Epithelial cell of esophagus (primary cell): ENCODE data around the gene BABAM2.

ENCODE experiments used
- DNase-seq: peaks from one replicate; pipeline ENCODE4 v3.0.0; 2010; ENCODE audit warnings: low read depth
- H3K4me3 ChIP-seq: 2 replicates; pipeline ENCODE4 v1.5.1; 2011; ENCODE audit warnings: mild to moderate bottlenecking, low read length, control low read depth
- TF ChIP-seq, protein P1 (sequence below): IDR thresholded peaks from 2 replicates; pipeline ENCODE4 v1.5.1; 2011; ENCODE audit warnings: low read depth, mild to moderate bottlenecking, low read length, control low read depth, inconsistent platforms; ENCODE audit not compliant: insufficient read depth; ENCODE audit errors: missing control alignments

BABAM2 gene

DNA sequence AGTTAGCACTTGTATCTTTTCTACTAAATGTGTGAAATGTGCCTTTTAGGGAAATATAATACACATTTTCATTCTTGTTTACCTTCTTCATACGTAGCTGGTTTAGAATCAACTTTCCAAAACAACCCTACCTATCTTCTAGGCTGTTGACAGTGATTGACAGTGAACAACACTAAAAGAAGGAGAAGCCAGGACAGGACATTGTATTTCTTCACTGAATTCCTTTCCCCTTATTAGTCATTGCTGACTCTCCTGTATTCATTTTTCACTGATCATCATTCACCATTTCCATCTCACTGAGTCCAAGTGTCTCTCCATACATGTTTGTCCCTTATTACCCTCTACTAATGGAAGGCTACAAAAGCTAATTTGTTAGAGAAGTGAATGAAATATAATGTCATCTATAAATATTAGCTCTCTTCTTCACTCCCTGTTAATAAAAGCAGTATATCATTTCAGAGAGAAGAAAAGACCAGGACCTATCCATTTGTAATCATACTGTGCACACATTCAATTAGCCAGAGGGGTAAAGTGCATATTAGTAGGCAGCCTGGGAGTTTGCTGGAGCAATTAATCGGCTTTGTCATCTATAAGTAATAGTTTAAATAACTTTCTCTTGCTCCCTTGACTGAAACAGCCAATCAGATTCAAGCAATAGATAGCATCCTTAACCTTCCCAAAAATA, 309.6 kb downstream of the BABAM2 start:
- DNase-seq, result peak; percentile 63
- TF ChIP-seq, protein P1, sequence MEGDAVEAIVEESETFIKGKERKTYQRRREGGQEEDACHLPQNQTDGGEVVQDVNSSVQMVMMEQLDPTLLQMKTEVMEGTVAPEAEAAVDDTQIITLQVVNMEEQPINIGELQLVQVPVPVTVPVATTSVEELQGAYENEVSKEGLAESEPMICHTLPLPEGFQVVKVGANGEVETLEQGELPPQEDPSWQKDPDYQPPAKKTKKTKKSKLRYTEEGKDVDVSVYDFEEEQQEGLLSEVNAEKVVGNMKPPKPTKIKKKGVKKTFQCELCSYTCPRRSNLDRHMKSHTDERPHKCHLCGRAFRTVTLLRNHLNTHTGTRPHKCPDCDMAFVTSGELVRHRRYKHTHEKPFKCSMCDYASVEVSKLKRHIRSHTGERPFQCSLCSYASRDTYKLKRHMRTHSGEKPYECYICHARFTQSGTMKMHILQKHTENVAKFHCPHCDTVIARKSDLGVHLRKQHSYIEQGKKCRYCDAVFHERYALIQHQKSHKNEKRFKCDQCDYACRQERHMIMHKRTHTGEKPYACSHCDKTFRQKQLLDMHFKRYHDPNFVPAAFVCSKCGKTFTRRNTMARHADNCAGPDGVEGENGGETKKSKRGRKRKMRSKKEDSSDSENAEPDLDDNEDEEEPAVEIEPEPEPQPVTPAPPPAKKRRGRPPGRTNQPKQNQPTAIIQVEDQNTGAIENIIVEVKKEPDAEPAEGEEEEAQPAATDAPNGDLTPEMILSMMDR, result no peak

DNA sequence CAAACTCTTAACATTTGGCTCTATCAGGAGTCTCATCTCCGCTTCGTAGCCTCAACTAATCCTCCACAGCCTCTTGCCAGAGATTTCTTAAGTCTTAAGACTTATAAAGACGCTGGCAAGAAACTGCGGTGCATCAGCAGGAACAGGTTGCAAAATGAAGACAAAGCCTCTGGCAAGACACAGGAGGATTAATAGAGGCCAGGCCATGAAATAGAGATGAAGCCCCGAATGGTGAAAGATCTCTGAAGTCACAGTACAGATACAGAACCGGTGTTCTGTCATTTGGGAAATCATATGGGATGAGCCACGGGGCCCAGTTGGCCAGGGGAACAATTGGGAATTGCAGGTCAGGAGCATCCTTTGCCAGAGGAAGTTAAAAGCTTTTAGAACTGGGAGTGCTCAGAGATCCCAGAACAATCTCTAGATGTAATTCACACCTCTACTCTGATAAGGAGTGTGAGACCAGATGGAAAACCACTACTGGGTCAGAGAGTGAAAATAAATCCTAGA, 311.2 kb downstream of the BABAM2 start:
- no peak overlapping the region for H3K4me3 ChIP-seq
- no peak for DNase-seq
- TF ChIP-seq, protein P1, result no peak

More for the DNA sequence above, 309.6 kb downstream of the BABAM2 start:
- no peak overlapping the region for H3K4me3 ChIP-seq

DNA sequence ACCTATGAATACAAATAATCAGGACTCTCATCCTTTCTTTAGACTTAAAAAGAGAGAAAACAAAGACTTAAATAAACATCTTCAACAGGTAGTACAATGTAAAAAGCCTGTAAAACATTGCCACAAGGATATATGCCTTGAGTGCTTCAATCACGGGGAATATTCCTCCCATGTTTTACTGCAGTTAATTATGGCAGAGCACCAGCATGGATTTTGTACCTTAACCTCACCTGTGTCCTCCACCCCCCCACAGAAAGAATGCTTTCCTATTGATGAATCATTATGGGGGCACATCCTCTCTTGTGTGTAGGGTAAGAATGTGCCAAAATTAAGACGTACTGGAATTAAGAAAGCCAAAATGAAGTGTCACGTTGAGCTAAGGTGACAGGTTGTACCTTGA, 312.2 kb downstream of the BABAM2 start:
- H3K4me3 ChIP-seq, result no peak overlapping the region
- TF ChIP-seq, protein P1, result no peak
- no peak for DNase-seq

DNA sequence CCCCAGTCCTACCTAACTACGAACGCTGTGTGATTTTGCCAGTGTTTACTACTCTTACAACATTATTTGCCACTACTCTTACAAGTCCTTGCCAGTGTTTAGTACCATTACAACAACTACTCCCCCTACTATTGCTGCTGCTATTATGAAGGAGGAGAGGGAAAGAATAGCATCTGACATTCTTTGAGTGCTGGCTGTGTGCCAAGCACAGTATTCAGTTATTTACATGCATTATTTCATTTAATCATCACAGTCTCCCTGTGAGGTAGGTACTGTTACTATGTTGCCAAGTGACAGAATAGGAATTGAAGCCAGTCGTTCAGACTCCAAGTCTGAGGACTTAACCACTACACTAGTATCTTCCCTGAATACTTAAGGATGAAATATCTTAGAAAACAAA, 316.2 kb downstream of the BABAM2 start:
- no peak for DNase-seq
- H3K4me3 ChIP-seq, result no peak overlapping the region
- TF ChIP-seq, protein P1, result no peak

DNA sequence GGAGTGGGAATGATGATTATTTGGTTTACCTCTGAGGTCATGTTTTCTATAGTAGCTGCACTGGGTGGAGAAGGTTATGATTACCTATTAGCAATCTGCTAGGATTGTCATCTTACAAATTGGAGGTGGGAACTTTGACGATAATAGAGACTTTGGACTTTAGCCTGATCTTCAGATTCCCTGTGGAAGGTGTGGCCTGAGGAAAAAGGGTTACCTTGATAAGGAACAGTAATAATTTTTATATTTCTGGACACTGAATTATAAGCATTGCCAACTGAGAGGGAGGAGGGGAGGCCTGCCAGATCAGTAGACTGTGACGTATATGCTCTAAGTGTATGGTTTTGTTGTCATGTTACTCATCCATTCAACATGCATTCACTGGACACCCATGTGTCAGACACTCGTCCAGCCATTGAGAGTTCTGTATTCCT, 318.7 kb downstream of the BABAM2 start:
- TF ChIP-seq, protein P1, result no peak
- H3K4me3 ChIP-seq, result no peak overlapping the region
- DNase-seq, result peak; percentile 70

DNA sequence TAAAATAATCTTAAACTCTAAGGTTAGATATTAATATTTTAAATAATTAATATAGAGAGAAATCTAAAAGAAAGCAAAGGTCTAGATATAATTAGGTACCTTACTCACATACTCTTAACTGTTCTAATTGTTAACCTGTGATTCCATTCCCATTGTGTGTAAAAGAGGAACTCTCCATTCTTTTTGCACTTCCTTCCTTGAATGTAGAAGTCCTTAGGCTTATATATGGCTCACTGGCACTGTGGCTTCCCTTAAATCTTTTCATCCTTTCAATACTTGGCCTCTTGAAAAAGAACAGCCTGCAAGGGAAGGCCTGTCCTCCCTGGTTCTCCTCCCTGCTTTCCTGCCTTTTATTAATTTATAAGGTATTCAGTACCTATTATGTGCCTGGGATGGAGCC, 319.3 kb downstream of the BABAM2 start:
- H3K4me3 ChIP-seq, result no peak overlapping the region
- no peak for DNase-seq
- TF ChIP-seq, protein P1, result no peak

DNA sequence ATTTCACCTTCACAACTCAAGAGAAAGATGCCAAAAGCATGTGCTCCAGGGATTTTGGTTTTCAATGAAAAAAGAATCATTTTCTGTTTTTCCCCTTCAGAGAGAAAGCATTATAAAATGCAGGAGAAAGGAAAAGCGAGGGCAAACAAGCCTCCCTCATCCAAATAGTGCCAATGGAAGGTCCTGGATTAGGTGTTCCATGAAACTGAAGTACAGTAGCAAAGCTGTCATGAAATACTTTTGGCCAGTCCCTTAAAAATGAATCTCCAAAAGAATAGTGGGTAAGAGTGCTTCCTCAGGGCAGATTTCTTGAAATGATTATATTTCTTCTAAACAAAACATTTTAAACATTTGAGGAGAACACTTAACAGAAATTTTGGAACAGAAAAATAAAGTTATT, 320.0 kb downstream of the BABAM2 start:
- H3K4me3 ChIP-seq, result no peak overlapping the region
- no peak for DNase-seq
- TF ChIP-seq, protein P1, result no peak
